ENCODE results near the gene SH3RF1. TPM values are rescaled to one million over a fixed set of nuclear protein-coding genes. Genes with fewer than 3 reads are reported as not detected.

Gene SH3RF1
- total RNA-seq, 2 donors from 2014 or later, result 37.6 to 68.8 TPM

- Histone ChIP-seq H3K27ac (ENCODE audit: low read depth, low read length) (no peak overlapping the region), H3K36me3 (ENCODE audit: control insufficient read depth, insufficient read depth, low read length) (no peaks in the 10 kb centered on the region), H3K9ac (ENCODE audit: extremely low read depth, low read length, poor library complexity, severe bottlenecking) (no peak overlapping the region), H3K4me3 (ENCODE audit: low read length) (no peak overlapping the region), H3K27me3 (ENCODE audit: control insufficient read depth, insufficient read depth, low read length, poor library complexity, severe bottlenecking) (no peaks in the 10 kb centered on the region), H3K4me1 (ENCODE audit: control insufficient read depth, insufficient read depth, low read length) (no peaks in the 10 kb centered on the region), H3K9me3 (ENCODE audit: control insufficient read depth, low read length) (peaks cover 9% of the 10 kb centered on the region)
- H3K27ac Mint-ChIP-seq, result no peak overlapping the region
- no peaks in the 10 kb centered on the region for H3K27me3 Mint-ChIP-seq (ENCODE audit: insufficient read depth)
- 97 to 100% methylated on average over 1 to 2 of the region's 2 CpGs for WGBS, 2 experiments (ENCODE audit: insufficient coverage in 1 of 2, insufficient read length in 1 of 2)
- no peak overlapping the region for H3K4me3 Mint-ChIP-seq
- H3K36me3 Mint-ChIP-seq (ENCODE audit: low read depth), result no peaks in the 10 kb centered on the region
- H3K9me3 Mint-ChIP-seq, result peaks cover 8% of the 10 kb centered on the region
- H3K4me1 Mint-ChIP-seq, result peaks cover 9% of the 10 kb centered on the region
- DNase-seq, result no peak
- TF ChIP-seq, protein P1, sequence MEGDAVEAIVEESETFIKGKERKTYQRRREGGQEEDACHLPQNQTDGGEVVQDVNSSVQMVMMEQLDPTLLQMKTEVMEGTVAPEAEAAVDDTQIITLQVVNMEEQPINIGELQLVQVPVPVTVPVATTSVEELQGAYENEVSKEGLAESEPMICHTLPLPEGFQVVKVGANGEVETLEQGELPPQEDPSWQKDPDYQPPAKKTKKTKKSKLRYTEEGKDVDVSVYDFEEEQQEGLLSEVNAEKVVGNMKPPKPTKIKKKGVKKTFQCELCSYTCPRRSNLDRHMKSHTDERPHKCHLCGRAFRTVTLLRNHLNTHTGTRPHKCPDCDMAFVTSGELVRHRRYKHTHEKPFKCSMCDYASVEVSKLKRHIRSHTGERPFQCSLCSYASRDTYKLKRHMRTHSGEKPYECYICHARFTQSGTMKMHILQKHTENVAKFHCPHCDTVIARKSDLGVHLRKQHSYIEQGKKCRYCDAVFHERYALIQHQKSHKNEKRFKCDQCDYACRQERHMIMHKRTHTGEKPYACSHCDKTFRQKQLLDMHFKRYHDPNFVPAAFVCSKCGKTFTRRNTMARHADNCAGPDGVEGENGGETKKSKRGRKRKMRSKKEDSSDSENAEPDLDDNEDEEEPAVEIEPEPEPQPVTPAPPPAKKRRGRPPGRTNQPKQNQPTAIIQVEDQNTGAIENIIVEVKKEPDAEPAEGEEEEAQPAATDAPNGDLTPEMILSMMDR (conservative IDR thresholded peaks at IDR 0.05), result no peak
Measured at GRCh38 chr4:169305651-169306050, 34.9 kb upstream of the SH3RF1 start.

- Histone ChIP-seq H3K27ac (ENCODE audit: low read depth, low read length) (no peak overlapping the region), H3K4me3 (ENCODE audit: low read length) (no peak overlapping the region), H3K4me1 (ENCODE audit: control insufficient read depth, insufficient read depth, low read length) (no peaks in the 10 kb centered on the region), H3K9me3 (ENCODE audit: control insufficient read depth, low read length) (peaks cover 9% of the 10 kb centered on the region), H3K9ac (ENCODE audit: extremely low read depth, low read length, poor library complexity, severe bottlenecking) (no peak overlapping the region), H3K36me3 (ENCODE audit: control insufficient read depth, insufficient read depth, low read length) (no peaks in the 10 kb centered on the region), H3K27me3 (ENCODE audit: control insufficient read depth, insufficient read depth, low read length, poor library complexity, severe bottlenecking) (no peaks in the 10 kb centered on the region)
- H3K9me3 Mint-ChIP-seq, result peaks cover 8% of the 10 kb centered on the region
- H3K36me3 Mint-ChIP-seq (ENCODE audit: low read depth), result no peaks in the 10 kb centered on the region
- TF ChIP-seq, protein P1 (conservative IDR thresholded peaks at IDR 0.05), result no peak
- no peak overlapping the region for H3K4me3 Mint-ChIP-seq
- peaks cover 9% of the 10 kb centered on the region for H3K4me1 Mint-ChIP-seq
- H3K27ac Mint-ChIP-seq, result no peak overlapping the region
- no peak for DNase-seq
- H3K27me3 Mint-ChIP-seq (ENCODE audit: insufficient read depth), result no peaks in the 10 kb centered on the region
- WGBS, 2 experiments (ENCODE audit: insufficient coverage in 1 of 2, insufficient read length in 1 of 2), result 0% methylated on average over 1 of the region's 1 CpG; no CpG with 5 or more reads in 1 of the 2 experiments
Measured at GRCh38 chr4:169305173-169305572, 34.4 kb upstream of the SH3RF1 start.

GRCh38 chr4:169295822-169296221, 25.1 kb upstream of the SH3RF1 start:
- H3K27ac ChIP-seq (ENCODE audit: low read depth, low read length), result no peak overlapping the region
- DNase-seq, result no peak
- no peaks in the 10 kb centered on the region for H3K4me1 Mint-ChIP-seq
- H3K27ac Mint-ChIP-seq, result no peak overlapping the region
- no peak overlapping the region for H3K9ac ChIP-seq (ENCODE audit: extremely low read depth, low read length, poor library complexity, severe bottlenecking)
- no peak overlapping the region for H3K4me3 Mint-ChIP-seq
- no peaks in the 10 kb centered on the region for H3K4me1 ChIP-seq (ENCODE audit: control insufficient read depth, insufficient read depth, low read length)
- no peaks in the 10 kb centered on the region for H3K9me3 Mint-ChIP-seq
- TF ChIP-seq, protein P1 (conservative IDR thresholded peaks at IDR 0.05), result no peak
- no peaks in the 10 kb centered on the region for H3K27me3 ChIP-seq (ENCODE audit: control insufficient read depth, insufficient read depth, low read length, poor library complexity, severe bottlenecking)
- H3K4me3 ChIP-seq (ENCODE audit: low read length), result no peak overlapping the region
- H3K9me3 ChIP-seq (ENCODE audit: control insufficient read depth, low read length), result no peaks in the 10 kb centered on the region
- H3K36me3 ChIP-seq (ENCODE audit: control insufficient read depth, insufficient read depth, low read length), result no peaks in the 10 kb centered on the region
- no peaks in the 10 kb centered on the region for H3K36me3 Mint-ChIP-seq (ENCODE audit: low read depth)
- H3K27me3 Mint-ChIP-seq (ENCODE audit: insufficient read depth), result peaks cover 5% of the 10 kb centered on the region

All from endodermal cell (in vitro differentiated cells).